Caco-2 (cell line): Measurements from ENCODE around the gene SHISA8. TPM values are rescaled to one million over a fixed set of nuclear protein-coding genes. Genes with fewer than 3 reads are reported as not detected.
A peak's percentile ranks its signal among the peaks of the same experiment; 100 is the strongest.

ENCODE experiments used
- Bru-seq: library from RNA; stranded (reverse); fragments of 400-500 nt; gene quantifications from one replicate; lab custom pipeline; 2021; lab: Mats Ljungman, UMichigan
- BruChase-seq, 2 experiments: library from RNA; stranded (reverse); fragments of 400-500 nt; gene quantifications; one replicate each; lab custom pipeline; 2021; lab: Mats Ljungman, UMichigan
- BruUV-seq: library from RNA; stranded (reverse); fragments of 400-500 nt; replicated peaks from 2 replicates; lab custom pipeline; 2021; lab: Mats Ljungman, UMichigan
- CTCF ChIA-PET: fragments of 300-600 bp; sonication (Branson Sonifier 250); formaldehyde crosslinking; loops from one replicate; lab custom pipeline; 2022; ENCODE audit warnings: antibody characterized with exemption; lab: Charles Lee
- POLR2A ChIA-PET: fragments of 300-600 bp; sonication (Branson Sonifier 250); formaldehyde crosslinking; loops from one replicate; lab custom pipeline; 2022; ENCODE audit warnings: antibody characterized with exemption; lab: Charles Lee
- DNase-seq, 2 experiments: peaks; one replicate each; pipeline versions ENCODE4 v3.0.0 to v3.0.0-alpha.2; 2020 to 2022
- H3K27me3 ChIP-seq: replicated peaks from 2 replicates; pipeline ENCODE4 v1.6.0; 2011; ENCODE audit warnings: low read length; ENCODE audit not compliant: control insufficient read depth, insufficient read depth
- H3K36me3 ChIP-seq: 2 replicates; pipeline ENCODE4 v1.5.1; 2011; ENCODE audit warnings: low read length; ENCODE audit not compliant: control insufficient read depth, insufficient read depth
- H3K4me1 ChIP-seq: fragments of 250-450 bp; sonication (Bioruptor Pico); 2 replicates; pipeline ENCODE4 v1.5.1; 2020; ENCODE audit warnings: mild to moderate bottlenecking
- H3K4me3 ChIP-seq: 2 replicates; pipeline ENCODE4 v1.5.1; 2011; ENCODE audit warnings: low read depth, mild to moderate bottlenecking, control low read depth, low read length
- H3K9me3 ChIP-seq: fragments of 250-450 bp; sonication (Bioruptor Pico); 2 replicates; pipeline ENCODE4 v1.5.1; 2020; ENCODE audit warnings: mild to moderate bottlenecking, moderate library complexity
- H3K27ac Mint-ChIP-seq: one replicate; pipeline ENCODE4 v1.8.0; 2022; ENCODE audit warnings: mixed read lengths; ENCODE audit not compliant: unreplicated experiment
- H3K27me3 Mint-ChIP-seq: one replicate; pipeline ENCODE4 v1.8.0; 2022; ENCODE audit warnings: mixed read lengths; ENCODE audit not compliant: insufficient read depth, unreplicated experiment
- H3K36me3 Mint-ChIP-seq: one replicate; pipeline ENCODE4 v1.8.0; 2022; ENCODE audit warnings: mild to moderate bottlenecking, mixed read lengths; ENCODE audit not compliant: insufficient read depth, unreplicated experiment
- H3K4me1 Mint-ChIP-seq: one replicate; pipeline ENCODE4 v1.8.0; 2022; ENCODE audit warnings: low read depth, mixed read lengths; ENCODE audit not compliant: unreplicated experiment
- H3K4me3 Mint-ChIP-seq: one replicate; pipeline ENCODE4 v1.8.0; 2022; ENCODE audit warnings: mild to moderate bottlenecking, moderate library complexity, mixed read lengths; ENCODE audit not compliant: unreplicated experiment
- H3K9me3 Mint-ChIP-seq: one replicate; pipeline ENCODE4 v1.8.0; 2022; ENCODE audit warnings: mixed read lengths; ENCODE audit not compliant: unreplicated experiment
- CTCF ChIP-seq, 2 experiments: fragments of 200-600 bp in 1 of 2; IDR thresholded peaks; 1 replicate in 1 of 2; 2 replicates in 1 of 2; pipeline versions ENCODE4 v1.5.1 to v1.8.0; 2011 to 2022; ENCODE audit warnings: antibody characterized with exemption in 1 of 2, control low read depth in 1 of 2, inconsistent platforms in 1 of 2, low read depth in 1 of 2, low read length in 1 of 2, mild to moderate bottlenecking in 1 of 2, moderate library complexity in 1 of 2; ENCODE audit not compliant: insufficient read depth in 1 of 2, severe bottlenecking in 1 of 2, unreplicated experiment in 1 of 2
- intact Hi-C: fragments of 100-400 bp; cut with micrococcal nuclease; formaldehyde crosslinking; loops from one replicate; pipeline ENCODE4 v1.10.0; 2022; ENCODE audit not compliant: unreplicated experiment
- long read RNA-seq: library from polyadenylated mRNA; stranded (forward); transcript quantifications from one replicate; pipeline ENCODE4 v2.0.0, GENCODE V29; 2022
- total RNA-seq: library from RNA; stranded (reverse); gene quantifications from 2 replicates; pipeline ENCODE4 v1.2.3, GENCODE V29; 2022

SHISA8 gene
- total RNA-seq (1.4 and 2.2 TPM in 2 replicates), Bru-seq, nascent RNA (percentile 15 among the genes with signal in this experiment), BruChase-seq, experiment 1, labeled RNA remaining after a 2-hour chase (percentile 8 among the genes with signal in this experiment), BruChase-seq, experiment 2, labeled RNA remaining after a 6-hour chase (percentile 21 among the genes with signal in this experiment)
- long read RNA-seq, result 0 reads

DNA sequence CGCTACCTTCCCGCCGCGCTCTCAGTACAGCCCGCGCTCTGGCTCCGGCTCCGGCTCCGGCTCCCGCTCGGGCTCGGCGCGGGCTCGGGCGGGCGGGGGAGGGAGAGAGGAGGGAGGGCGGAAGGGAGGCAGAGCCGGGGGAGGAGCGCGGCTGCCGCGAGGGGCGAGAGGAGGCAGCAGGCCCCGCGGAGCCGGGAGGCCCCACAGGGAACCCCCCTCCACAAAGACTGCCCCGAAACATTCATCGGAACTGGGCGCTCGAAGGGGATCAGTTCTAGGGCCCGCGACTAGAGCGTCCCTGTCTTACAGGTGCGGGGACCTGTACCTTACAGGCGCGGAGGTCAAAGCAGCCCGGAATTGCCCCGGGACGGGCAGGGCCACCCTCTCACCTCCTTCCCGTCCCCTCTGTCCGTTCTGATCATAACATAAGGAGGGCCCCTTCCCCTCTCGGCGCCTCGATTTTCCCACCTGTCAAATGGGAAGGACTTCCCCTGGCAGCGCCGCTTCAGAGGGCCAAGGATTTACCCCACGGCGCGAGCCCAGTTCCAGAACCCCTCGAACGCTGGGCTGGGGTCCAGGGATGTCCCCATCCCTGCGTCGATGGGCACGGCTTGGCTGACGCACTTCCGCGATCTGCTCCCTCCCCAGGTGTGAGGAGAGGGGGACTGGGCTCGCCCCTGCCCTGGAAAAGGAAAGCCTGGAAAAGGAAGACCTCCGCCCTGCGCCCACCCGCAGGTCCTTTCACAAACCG lies at the start of gene SHISA8:
SHISA8 (minus strand) TSS at position 40 of the 751 bp plus-strand sequence. CDS start 407 bp downstream, outside the sequence.
- H3K9me3 Mint-ChIP-seq, result no peaks in the 10 kb centered on the region
- no peaks in the 10 kb centered on the region for H3K4me1 ChIP-seq
- peak; percentile 28 to 62 for DNase-seq
- H3K36me3 Mint-ChIP-seq, result peaks cover 10% of the 10 kb centered on the region
- no peaks in the 10 kb centered on the region for H3K9me3 ChIP-seq
- H3K27ac Mint-ChIP-seq, result no peak within 1 kb of the TSS
- H3K4me1 Mint-ChIP-seq, result peaks cover 7% of the 10 kb centered on the region
- H3K4me3 ChIP-seq, result peak within 1 kb of the TSS; percentile 42
- H3K4me3 Mint-ChIP-seq, result peak within 1 kb of the TSS; percentile 64
- no peak for TF ChIP-seq CTCF (IDR thresholded peaks at IDR 0.05; ENCODE audit: insufficient read depth in 1 of 2, low read depth in 1 of 2, low read length in 1 of 2, severe bottlenecking in 1 of 2, unreplicated experiment in 1 of 2)
- ChIA-PET POLR2A (interaction anchor here (0.6 to 0.7 kb wide), 3 partner anchors 41 to 338 kb away, joined by 6 to 9 read pairs (median 6); no protein-coding TSS in a partner anchor), CTCF (interaction anchor here (0.7 to 2.7 kb wide), 2 partner anchors 11 to 804 kb away, joined by 3 to 10 read pairs; no protein-coding TSS in a partner anchor)
- no TSS peak for BruUV-seq
- no peaks in the 10 kb centered on the region for H3K36me3 ChIP-seq
- H3K27me3 ChIP-seq, result no peaks in the 10 kb centered on the region; the same call in 1 of the 2 replicates
- intact Hi-C loops, result no loop called here
- peaks cover 22% of the 10 kb centered on the region for H3K27me3 Mint-ChIP-seq

DNA sequence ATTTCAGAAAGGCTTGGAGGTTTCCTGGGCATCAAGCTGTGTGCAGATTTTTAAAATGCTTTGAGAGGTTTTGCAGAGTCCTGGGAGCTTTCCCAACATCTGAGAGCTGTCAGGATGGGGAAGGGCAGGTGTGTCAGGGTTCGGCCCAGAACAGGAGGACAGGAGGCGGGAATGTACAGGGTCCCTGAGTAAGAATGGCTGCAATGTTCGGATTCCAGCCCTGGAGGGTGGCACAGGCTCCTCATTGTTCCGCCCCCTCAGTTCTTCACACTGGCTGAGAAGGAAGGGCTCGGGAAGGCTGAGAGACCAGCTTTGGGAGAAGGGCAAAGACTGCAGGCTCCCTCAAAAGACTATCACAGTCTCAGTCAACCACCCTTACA lies 49.2 kb upstream of the SHISA8 start:
- H3K27ac Mint-ChIP-seq, result no peak overlapping the region
- H3K4me3 ChIP-seq, result no peak overlapping the region
- BruUV-seq, result no TSS peak
- H3K4me3 Mint-ChIP-seq, result no peak overlapping the region
- no peaks in the 10 kb centered on the region for H3K4me1 Mint-ChIP-seq
- no peak for TF ChIP-seq CTCF (IDR thresholded peaks at IDR 0.05; ENCODE audit: insufficient read depth in 1 of 2, low read depth in 1 of 2, low read length in 1 of 2, severe bottlenecking in 1 of 2, unreplicated experiment in 1 of 2)
- intact Hi-C loops, result no loop called here
- H3K36me3 Mint-ChIP-seq, result no peaks in the 10 kb centered on the region
- ChIA-PET CTCF (interaction anchor here (1.2 kb wide), 1 partner anchor 149 kb away, joined by 3 read pairs; no protein-coding TSS in a partner anchor), POLR2A (no interaction called here)
- no peak for DNase-seq
- no peaks in the 10 kb centered on the region for H3K36me3 ChIP-seq
- no peaks in the 10 kb centered on the region for H3K27me3 ChIP-seq
- H3K9me3 Mint-ChIP-seq, result no peaks in the 10 kb centered on the region
- H3K27me3 Mint-ChIP-seq, result no peaks in the 10 kb centered on the region
- no peaks in the 10 kb centered on the region for H3K9me3 ChIP-seq
- no peaks in the 10 kb centered on the region for H3K4me1 ChIP-seq

DNA sequence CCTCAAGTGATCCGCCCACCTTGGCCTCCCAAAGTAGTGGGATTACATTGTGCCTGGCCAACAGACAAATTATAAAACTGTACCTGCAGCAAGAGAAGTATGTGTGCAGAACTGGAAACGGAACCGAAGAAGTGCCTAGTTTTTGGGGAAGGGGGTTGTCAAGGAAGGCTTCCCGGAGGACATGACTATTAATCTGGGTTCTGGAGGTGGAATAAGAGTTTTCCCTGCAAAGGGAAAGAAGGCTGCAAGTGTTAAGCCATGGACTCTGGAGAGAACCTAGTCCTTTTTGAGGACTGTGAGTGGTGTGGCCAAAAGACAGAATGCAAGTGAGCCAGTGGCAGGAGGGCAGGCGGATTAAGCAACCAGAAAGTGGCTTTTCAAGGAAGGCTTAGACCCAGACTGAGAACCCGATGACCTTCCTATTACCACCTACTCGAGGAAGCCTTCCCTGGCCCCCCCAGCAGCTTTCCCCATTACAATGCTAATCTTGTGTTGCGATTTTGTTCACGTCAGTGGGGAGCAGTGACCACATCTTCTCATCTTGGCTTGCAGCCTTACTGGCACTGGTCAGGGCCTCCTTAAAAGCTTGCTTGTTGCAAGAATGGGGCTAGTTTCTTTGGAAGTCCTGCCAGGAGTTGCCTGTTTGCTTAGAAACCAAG lies 48.7 kb upstream of the SHISA8 start:
- DNase-seq, result no peak
- intact Hi-C loops, result no loop called here
- Mint-ChIP-seq H3K9me3 (no peaks in the 10 kb centered on the region), H3K36me3 (no peaks in the 10 kb centered on the region), H3K27ac (no peak overlapping the region), H3K4me3 (no peak overlapping the region), H3K4me1 (no peaks in the 10 kb centered on the region), H3K27me3 (no peaks in the 10 kb centered on the region)
- no peak overlapping the region for H3K4me3 ChIP-seq
- TF ChIP-seq CTCF (IDR thresholded peaks at IDR 0.05; ENCODE audit: insufficient read depth in 1 of 2, low read depth in 1 of 2, low read length in 1 of 2, severe bottlenecking in 1 of 2, unreplicated experiment in 1 of 2), result no peak
- no peaks in the 10 kb centered on the region for H3K27me3 ChIP-seq
- no peaks in the 10 kb centered on the region for H3K36me3 ChIP-seq
- ChIA-PET POLR2A (no interaction called here), CTCF (interaction anchor here (1.2 kb wide), 1 partner anchor 149 kb away, joined by 3 read pairs; no protein-coding TSS in a partner anchor)
- no peaks in the 10 kb centered on the region for H3K4me1 ChIP-seq
- H3K9me3 ChIP-seq, result no peaks in the 10 kb centered on the region
- BruUV-seq, result no TSS peak
